ENCODE measurements around the gene SDC4.

The SDC4 gene

GRCh38 chr20:45288860-45289259 lies 59.4 kb downstream of the SDC4 start:
- H3K4me3 Mint-ChIP-seq, result no peak overlapping the region
- H3K9me3 Mint-ChIP-seq, result no peaks in the 10 kb centered on the region
- no peak overlapping the region for H3K27ac Mint-ChIP-seq
- H3K27me3 Mint-ChIP-seq, result peaks cover 58% of the 10 kb centered on the region
- CTCF ChIA-PET, result interaction anchor here (0.6 kb wide), 1 partner anchor 176 kb away, joined by 3 read pairs; no protein-coding TSS in a partner anchor
- peaks cover 5% of the 10 kb centered on the region for H3K4me1 Mint-ChIP-seq
- H3K36me3 Mint-ChIP-seq, result no peaks in the 10 kb centered on the region
- DNase-seq, result no peak

GRCh38 chr20:45288376-45288775 lies 59.8 kb downstream of the SDC4 start:
- H3K9me3 Mint-ChIP-seq, result no peaks in the 10 kb centered on the region

GRCh38 chr20:45283551-45284057 lies 64.6 kb downstream of the SDC4 start:
- Mint-ChIP-seq H3K36me3 (no peaks in the 10 kb centered on the region), H3K27ac (no peak overlapping the region), H3K4me1 (no peaks in the 10 kb centered on the region), H3K27me3 (peaks cover 31% of the 10 kb centered on the region), H3K9me3 (no peaks in the 10 kb centered on the region), H3K4me3 (no peak overlapping the region)
- no peak for DNase-seq
- CTCF ChIA-PET, result interaction anchor here (1.3 to 4.4 kb wide), 2 partner anchors 11 to 487 kb away, joined by 3 to 23 read pairs; no protein-coding TSS in a partner anchor

More at GRCh38 chr20:45288376-45288775, 59.8 kb downstream of the SDC4 start:
- Mint-ChIP-seq H3K4me3 (no peak overlapping the region), H3K4me1 (peaks cover 3% of the 10 kb centered on the region), H3K27ac (no peak overlapping the region), H3K27me3 (peaks cover 53% of the 10 kb centered on the region), H3K36me3 (no peaks in the 10 kb centered on the region)
- no peak for DNase-seq
- CTCF ChIA-PET, result interaction anchor here (0.6 kb wide), 1 partner anchor 177 kb away, joined by 3 read pairs; no protein-coding TSS in a partner anchor

- no peak for DNase-seq
- H3K4me1 Mint-ChIP-seq, result no peaks in the 10 kb centered on the region
- H3K36me3 Mint-ChIP-seq, result no peaks in the 10 kb centered on the region
- H3K27me3 Mint-ChIP-seq, result peaks cover 27% of the 10 kb centered on the region
- H3K27ac Mint-ChIP-seq, result no peak overlapping the region
- no peaks in the 10 kb centered on the region for H3K9me3 Mint-ChIP-seq
- no peak overlapping the region for H3K4me3 Mint-ChIP-seq
- CTCF ChIA-PET, result interaction anchor here (1.3 to 4.4 kb wide), 2 partner anchors 8 to 11 kb away, joined by 4 to 23 read pairs; no protein-coding TSS in a partner anchor
Observed at GRCh38 chr20:45282700-45283550, 65.3 kb downstream of the SDC4 start.

- no peak for DNase-seq
- H3K4me3 Mint-ChIP-seq, result no peak overlapping the region
- peaks cover 35% of the 10 kb centered on the region for H3K27me3 Mint-ChIP-seq
Observed at GRCh38 chr20:45279992-45280391, 68.2 kb downstream of the SDC4 start.

GRCh38 chr20:45275338-45275737 lies 72.9 kb downstream of the SDC4 start:
- DNase-seq, result no peak
- H3K27me3 Mint-ChIP-seq, result peaks cover 51% of the 10 kb centered on the region
- H3K4me3 Mint-ChIP-seq, result no peak overlapping the region
- H3K9me3 Mint-ChIP-seq, result no peaks in the 10 kb centered on the region
- CTCF ChIA-PET, result no interaction called here
- no peak overlapping the region for H3K27ac Mint-ChIP-seq
- no peaks in the 10 kb centered on the region for H3K4me1 Mint-ChIP-seq
- no peaks in the 10 kb centered on the region for H3K36me3 Mint-ChIP-seq

More at GRCh38 chr20:45279992-45280391, 68.2 kb downstream of the SDC4 start:
- Mint-ChIP-seq H3K9me3 (no peaks in the 10 kb centered on the region), H3K27ac (no peak overlapping the region), H3K4me1 (no peaks in the 10 kb centered on the region), H3K36me3 (no peaks in the 10 kb centered on the region)
- CTCF ChIA-PET, result interaction anchor here (1.6 kb wide), 1 partner anchor 11 kb away, joined by 4 read pairs; no protein-coding TSS in a partner anchor
